HepG2 (cell line): ENCODE data around the gene ERCC4. TPM values are rescaled to one million over a fixed set of nuclear protein-coding genes. Genes with fewer than 3 reads are reported as not detected.

ENCODE experiments used
- IRF2 ChIP-seq: IDR thresholded peaks from 2 replicates; pipeline ENCODE4 v1.6.1; 2018; ENCODE audit warnings: missing genetic modification reagents, missing compliant biosample characterization
- KAT2B ChIP-seq: fragments of 150-350 bp; IDR thresholded peaks from 2 replicates; pipeline ENCODE4 v1.6.1; 2014; ENCODE audit warnings: low read depth, low read length, borderline replicate concordance
- MYC ChIP-seq: sonication (generic); formaldehyde crosslinking; IDR thresholded peaks from 2 replicates; pipeline ENCODE4 v1.9.0; 2021; ENCODE audit warnings: missing genetic modification reagents, borderline replicate concordance
- PITX1 ChIP-seq: sonication (generic); formaldehyde crosslinking; IDR thresholded peaks from 2 replicates; pipeline ENCODE4 v1.5.1; 2020; ENCODE audit warnings: mild to moderate bottlenecking, missing genetic modification reagents
- SRSF4 ChIP-seq: fragments of 200-400 bp; formaldehyde crosslinking; IDR thresholded peaks from one replicate; pipeline ENCODE4 v1.6.1; 2018; ENCODE audit warnings: mild to moderate bottlenecking, low read depth, low read length, moderate library complexity; ENCODE audit not compliant: poor library complexity, severe bottlenecking
- TAF1 ChIP-seq: sonication (generic); formaldehyde crosslinking; IDR thresholded peaks from 2 replicates; pipeline ENCODE4 v1.4.0; 2020; ENCODE audit warnings: missing genetic modification reagents
- TGIF2 ChIP-seq: IDR thresholded peaks from 2 replicates; pipeline ENCODE4 v1.6.1; 2016; ENCODE audit warnings: control low read depth, missing compliant biosample characterization
- ZFP36L2 ChIP-seq: sonication (generic); formaldehyde crosslinking; IDR thresholded peaks from 2 replicates; pipeline ENCODE4 v1.4.0; 2020; ENCODE audit warnings: missing genetic modification reagents
- ZNF205 ChIP-seq: IDR thresholded peaks from 2 replicates; pipeline ENCODE4 v1.6.1; 2018; ENCODE audit warnings: missing biosample characterization, missing genetic modification reagents
- polyA plus RNA-seq, 8 experiments: library from polyadenylated mRNA; depleted of rRNA in 3 of 8; stranded (reverse) in 7 of 8; unstranded in 1 of 8; fragments of >200 nt; fragmentation: Illumina TruSeq in 4 of 8; extraction: Trizol in 4 of 8; gene quantifications; 2 replicates each; pipeline versions ENCODE4 v1.2.1 to v1.2.3, GENCODE V29; 2011 to 2016; ENCODE audit warnings: low read depth in 4 of 8, missing spikeins in 1 of 8, mixed read lengths in 1 of 8; ENCODE audit not compliant: insufficient read depth in 1 of 8
- total RNA-seq, 5 experiments: library from RNA; depleted of rRNA; stranded (reverse); fragments of >200 nt; fragmentation: Illumina TruSeq; extraction: Trizol; gene quantifications; 2 replicates each; pipeline ENCODE4 v1.2.3, GENCODE V29; 2016; ENCODE audit warnings: low read depth in 1 of 5
- TF ChIP-seq, protein P1 (sequence below): sonication (generic); formaldehyde crosslinking; IDR thresholded peaks from 2 replicates; pipeline ENCODE4 v1.4.0; 2020; ENCODE audit warnings: missing genetic modification reagents
- TF ChIP-seq, protein P2 (sequence below): sonication (generic); formaldehyde crosslinking; IDR thresholded peaks from 2 replicates; pipeline ENCODE4 v1.4.0; 2020; ENCODE audit warnings: low read depth, mild to moderate bottlenecking, missing genetic modification reagents
- TF ChIP-seq, protein P3 (sequence below): sonication (generic); formaldehyde crosslinking; IDR thresholded peaks from 2 replicates; pipeline ENCODE4 v1.5.1; 2020; ENCODE audit warnings: missing genetic modification reagents, mild to moderate bottlenecking, borderline replicate concordance
- TF ChIP-seq, protein P4 (sequence below): IDR thresholded peaks from 2 replicates; pipeline ENCODE4 v1.6.1; 2016; ENCODE audit warnings: low read depth, control low read depth
- TF ChIP-seq, protein P5 (sequence below): sonication (generic); formaldehyde crosslinking; IDR thresholded peaks from 2 replicates; pipeline ENCODE4 v1.8.1; 2022; ENCODE audit warnings: low read depth, mild to moderate bottlenecking, missing genetic modification reagents
- TF ChIP-seq, protein P6 (sequence below): sonication (generic); formaldehyde crosslinking; IDR thresholded peaks from 2 replicates; pipeline ENCODE4 v1.5.0; 2020; ENCODE audit warnings: missing genetic modification reagents
- TF ChIP-seq, protein P7 (sequence below): sonication (generic); formaldehyde crosslinking; IDR thresholded peaks from 2 replicates; pipeline ENCODE4 v1.4.0; 2020; ENCODE audit warnings: missing genetic modification reagents

ERCC4 gene
- total and polyA plus RNA-seq, 2 of the 13 experiments (the other 11 are each of a cell fraction or from before 2014, with no cell fraction given) = 5.4 to 15.2 TPM

DNA sequence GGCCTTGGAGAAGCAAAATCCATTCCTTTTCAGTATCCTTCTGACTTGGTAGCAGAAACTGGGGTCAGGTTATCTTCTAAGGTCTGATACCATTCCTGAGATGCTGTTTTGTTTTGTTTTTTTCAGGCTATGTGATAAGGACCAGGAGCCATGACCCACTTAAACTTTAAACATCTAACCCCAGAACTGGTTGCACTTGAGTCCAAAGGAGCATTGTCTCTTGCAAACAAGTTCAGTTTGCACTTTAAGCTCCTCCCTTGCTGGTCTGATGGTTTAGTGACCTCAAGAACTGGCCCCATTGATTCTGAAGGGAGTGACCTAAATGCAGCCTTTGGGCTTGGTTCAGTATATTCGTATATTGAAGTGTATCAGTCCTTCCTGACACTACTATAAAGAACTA lies 75.2 kb downstream of the ERCC4 start (continued):
- TF ChIP-seq, protein P1, sequence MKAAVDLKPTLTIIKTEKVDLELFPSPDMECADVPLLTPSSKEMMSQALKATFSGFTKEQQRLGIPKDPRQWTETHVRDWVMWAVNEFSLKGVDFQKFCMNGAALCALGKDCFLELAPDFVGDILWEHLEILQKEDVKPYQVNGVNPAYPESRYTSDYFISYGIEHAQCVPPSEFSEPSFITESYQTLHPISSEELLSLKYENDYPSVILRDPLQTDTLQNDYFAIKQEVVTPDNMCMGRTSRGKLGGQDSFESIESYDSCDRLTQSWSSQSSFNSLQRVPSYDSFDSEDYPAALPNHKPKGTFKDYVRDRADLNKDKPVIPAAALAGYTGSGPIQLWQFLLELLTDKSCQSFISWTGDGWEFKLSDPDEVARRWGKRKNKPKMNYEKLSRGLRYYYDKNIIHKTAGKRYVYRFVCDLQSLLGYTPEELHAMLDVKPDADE = no peak
- TF ChIP-seq SRSF4 (no peak), ZFP36L2 (CRISPR knock-in tag) (no peak), IRF2 (CRISPR knock-in tag) (no peak), TGIF2 (CRISPR knock-in tag) (no peak), ZNF205 (no peak; the same call in 1 of the 2 replicates), KAT2B (no peak), TAF1 (CRISPR knock-in tag) (no peak), PITX1 (CRISPR knock-in tag) (peak; percentile 76), MYC (CRISPR knock-in tag) (no peak)
- TF ChIP-seq, protein P2, sequence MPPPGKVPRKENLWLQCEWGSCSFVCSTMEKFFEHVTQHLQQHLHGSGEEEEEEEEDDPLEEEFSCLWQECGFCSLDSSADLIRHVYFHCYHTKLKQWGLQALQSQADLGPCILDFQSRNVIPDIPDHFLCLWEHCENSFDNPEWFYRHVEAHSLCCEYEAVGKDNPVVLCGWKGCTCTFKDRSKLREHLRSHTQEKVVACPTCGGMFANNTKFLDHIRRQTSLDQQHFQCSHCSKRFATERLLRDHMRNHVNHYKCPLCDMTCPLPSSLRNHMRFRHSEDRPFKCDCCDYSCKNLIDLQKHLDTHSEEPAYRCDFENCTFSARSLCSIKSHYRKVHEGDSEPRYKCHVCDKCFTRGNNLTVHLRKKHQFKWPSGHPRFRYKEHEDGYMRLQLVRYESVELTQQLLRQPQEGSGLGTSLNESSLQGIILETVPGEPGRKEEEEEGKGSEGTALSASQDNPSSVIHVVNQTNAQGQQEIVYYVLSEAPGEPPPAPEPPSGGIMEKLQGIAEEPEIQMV (CRISPR knock-in tag) = no peak
- TF ChIP-seq, protein P3, sequence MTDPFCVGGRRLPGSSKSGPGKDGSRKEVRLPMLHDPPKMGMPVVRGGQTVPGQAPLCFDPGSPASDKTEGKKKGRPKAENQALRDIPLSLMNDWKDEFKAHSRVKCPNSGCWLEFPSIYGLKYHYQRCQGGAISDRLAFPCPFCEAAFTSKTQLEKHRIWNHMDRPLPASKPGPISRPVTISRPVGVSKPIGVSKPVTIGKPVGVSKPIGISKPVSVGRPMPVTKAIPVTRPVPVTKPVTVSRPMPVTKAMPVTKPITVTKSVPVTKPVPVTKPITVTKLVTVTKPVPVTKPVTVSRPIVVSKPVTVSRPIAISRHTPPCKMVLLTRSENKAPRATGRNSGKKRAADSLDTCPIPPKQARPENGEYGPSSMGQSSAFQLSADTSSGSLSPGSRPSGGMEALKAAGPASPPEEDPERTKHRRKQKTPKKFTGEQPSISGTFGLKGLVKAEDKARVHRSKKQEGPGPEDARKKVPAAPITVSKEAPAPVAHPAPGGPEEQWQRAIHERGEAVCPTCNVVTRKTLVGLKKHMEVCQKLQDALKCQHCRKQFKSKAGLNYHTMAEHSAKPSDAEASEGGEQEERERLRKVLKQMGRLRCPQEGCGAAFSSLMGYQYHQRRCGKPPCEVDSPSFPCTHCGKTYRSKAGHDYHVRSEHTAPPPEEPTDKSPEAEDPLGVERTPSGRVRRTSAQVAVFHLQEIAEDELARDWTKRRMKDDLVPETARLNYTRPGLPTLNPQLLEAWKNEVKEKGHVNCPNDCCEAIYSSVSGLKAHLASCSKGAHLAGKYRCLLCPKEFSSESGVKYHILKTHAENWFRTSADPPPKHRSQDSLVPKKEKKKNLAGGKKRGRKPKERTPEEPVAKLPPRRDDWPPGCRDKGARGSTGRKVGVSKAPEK = no peak
- TF ChIP-seq, protein P4, sequence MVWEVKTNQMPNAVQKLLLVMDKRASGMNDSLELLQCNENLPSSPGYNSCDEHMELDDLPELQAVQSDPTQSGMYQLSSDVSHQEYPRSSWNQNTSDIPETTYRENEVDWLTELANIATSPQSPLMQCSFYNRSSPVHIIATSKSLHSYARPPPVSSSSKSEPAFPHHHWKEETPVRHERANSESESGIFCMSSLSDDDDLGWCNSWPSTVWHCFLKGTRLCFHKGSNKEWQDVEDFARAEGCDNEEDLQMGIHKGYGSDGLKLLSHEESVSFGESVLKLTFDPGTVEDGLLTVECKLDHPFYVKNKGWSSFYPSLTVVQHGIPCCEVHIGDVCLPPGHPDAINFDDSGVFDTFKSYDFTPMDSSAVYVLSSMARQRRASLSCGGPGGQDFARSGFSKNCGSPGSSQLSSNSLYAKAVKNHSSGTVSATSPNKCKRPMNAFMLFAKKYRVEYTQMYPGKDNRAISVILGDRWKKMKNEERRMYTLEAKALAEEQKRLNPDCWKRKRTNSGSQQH (CRISPR knock-in tag) = no peak
- TF ChIP-seq, protein P5, sequence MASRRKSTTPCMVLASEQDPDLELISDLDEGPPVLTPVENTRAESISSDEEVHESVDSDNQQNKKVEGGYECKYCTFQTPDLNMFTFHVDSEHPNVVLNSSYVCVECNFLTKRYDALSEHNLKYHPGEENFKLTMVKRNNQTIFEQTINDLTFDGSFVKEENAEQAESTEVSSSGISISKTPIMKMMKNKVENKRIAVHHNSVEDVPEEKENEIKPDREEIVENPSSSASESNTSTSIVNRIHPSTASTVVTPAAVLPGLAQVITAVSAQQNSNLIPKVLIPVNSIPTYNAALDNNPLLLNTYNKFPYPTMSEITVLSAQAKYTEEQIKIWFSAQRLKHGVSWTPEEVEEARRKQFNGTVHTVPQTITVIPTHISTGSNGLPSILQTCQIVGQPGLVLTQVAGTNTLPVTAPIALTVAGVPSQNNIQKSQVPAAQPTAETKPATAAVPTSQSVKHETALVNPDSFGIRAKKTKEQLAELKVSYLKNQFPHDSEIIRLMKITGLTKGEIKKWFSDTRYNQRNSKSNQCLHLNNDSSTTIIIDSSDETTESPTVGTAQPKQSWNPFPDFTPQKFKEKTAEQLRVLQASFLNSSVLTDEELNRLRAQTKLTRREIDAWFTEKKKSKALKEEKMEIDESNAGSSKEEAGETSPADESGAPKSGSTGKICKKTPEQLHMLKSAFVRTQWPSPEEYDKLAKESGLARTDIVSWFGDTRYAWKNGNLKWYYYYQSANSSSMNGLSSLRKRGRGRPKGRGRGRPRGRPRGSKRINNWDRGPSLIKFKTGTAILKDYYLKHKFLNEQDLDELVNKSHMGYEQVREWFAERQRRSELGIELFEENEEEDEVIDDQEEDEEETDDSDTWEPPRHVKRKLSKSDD (CRISPR knock-in tag) = no peak
- TF ChIP-seq, protein P6, sequence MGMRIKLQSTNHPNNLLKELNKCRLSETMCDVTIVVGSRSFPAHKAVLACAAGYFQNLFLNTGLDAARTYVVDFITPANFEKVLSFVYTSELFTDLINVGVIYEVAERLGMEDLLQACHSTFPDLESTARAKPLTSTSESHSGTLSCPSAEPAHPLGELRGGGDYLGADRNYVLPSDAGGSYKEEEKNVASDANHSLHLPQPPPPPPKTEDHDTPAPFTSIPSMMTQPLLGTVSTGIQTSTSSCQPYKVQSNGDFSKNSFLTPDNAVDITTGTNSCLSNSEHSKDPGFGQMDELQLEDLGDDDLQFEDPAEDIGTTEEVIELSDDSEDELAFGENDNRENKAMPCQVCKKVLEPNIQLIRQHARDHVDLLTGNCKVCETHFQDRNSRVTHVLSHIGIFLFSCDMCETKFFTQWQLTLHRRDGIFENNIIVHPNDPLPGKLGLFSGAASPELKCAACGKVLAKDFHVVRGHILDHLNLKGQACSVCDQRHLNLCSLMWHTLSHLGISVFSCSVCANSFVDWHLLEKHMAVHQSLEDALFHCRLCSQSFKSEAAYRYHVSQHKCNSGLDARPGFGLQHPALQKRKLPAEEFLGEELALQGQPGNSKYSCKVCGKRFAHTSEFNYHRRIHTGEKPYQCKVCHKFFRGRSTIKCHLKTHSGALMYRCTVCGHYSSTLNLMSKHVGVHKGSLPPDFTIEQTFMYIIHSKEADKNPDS = no peak
- TF ChIP-seq, protein P7, sequence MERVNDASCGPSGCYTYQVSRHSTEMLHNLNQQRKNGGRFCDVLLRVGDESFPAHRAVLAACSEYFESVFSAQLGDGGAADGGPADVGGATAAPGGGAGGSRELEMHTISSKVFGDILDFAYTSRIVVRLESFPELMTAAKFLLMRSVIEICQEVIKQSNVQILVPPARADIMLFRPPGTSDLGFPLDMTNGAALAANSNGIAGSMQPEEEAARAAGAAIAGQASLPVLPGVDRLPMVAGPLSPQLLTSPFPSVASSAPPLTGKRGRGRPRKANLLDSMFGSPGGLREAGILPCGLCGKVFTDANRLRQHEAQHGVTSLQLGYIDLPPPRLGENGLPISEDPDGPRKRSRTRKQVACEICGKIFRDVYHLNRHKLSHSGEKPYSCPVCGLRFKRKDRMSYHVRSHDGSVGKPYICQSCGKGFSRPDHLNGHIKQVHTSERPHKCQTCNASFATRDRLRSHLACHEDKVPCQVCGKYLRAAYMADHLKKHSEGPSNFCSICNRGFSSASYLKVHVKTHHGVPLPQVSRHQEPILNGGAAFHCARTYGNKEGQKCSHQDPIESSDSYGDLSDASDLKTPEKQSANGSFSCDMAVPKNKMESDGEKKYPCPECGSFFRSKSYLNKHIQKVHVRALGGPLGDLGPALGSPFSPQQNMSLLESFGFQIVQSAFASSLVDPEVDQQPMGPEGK (CRISPR knock-in tag) = no peak
